H9 (cell line): ENCODE results near the gene NOTCH1. TPM values are rescaled to one million over a fixed set of nuclear protein-coding genes. Genes with fewer than 3 reads are reported as not detected.

Experiments used
- DNase-seq: peaks from one replicate; pipeline ENCODE4 v3.0.0-alpha.2; 2017
- H2AFZ ChIP-seq: one replicate; pipeline ENCODE4 v1.6.1; 2013; ENCODE audit warnings: mild to moderate bottlenecking, low read length, control low read depth, moderate library complexity
- H2AK5ac ChIP-seq: 2 replicates; pipeline ENCODE4 v1.6.1; 2013; ENCODE audit warnings: low read length, control low read depth, mixed read lengths; ENCODE audit not compliant: insufficient read length
- H2BK120ac ChIP-seq: one replicate; pipeline ENCODE4 v1.6.1; 2013; ENCODE audit warnings: low read depth, mild to moderate bottlenecking, low read length, control low read depth, inconsistent platforms; ENCODE audit not compliant: poor library complexity, severe bottlenecking
- H2BK12ac ChIP-seq: 2 replicates; pipeline ENCODE4 v1.6.1; 2013; ENCODE audit warnings: low read length, control low read depth, mixed read lengths, low read depth; ENCODE audit not compliant: insufficient read length
- H2BK15ac ChIP-seq: 2 replicates; pipeline ENCODE4 v1.6.1; 2013; ENCODE audit warnings: low read depth, low read length, control low read depth
- H2BK20ac ChIP-seq: one replicate; pipeline ENCODE4 v1.6.1; 2013; ENCODE audit warnings: low read depth, mild to moderate bottlenecking, low read length, control low read depth, inconsistent platforms; ENCODE audit not compliant: poor library complexity, severe bottlenecking
- H2BK5ac ChIP-seq: 2 replicates; pipeline ENCODE4 v1.6.1; 2013; ENCODE audit warnings: low read length, control low read depth, mixed read lengths; ENCODE audit not compliant: insufficient read length
- H3K14ac ChIP-seq: 2 replicates; pipeline ENCODE4 v1.6.1; 2013; ENCODE audit warnings: low read length, control low read depth; ENCODE audit not compliant: insufficient read depth
- H3K18ac ChIP-seq: 2 replicates; pipeline ENCODE4 v1.6.1; 2013; ENCODE audit warnings: low read depth, mild to moderate bottlenecking, mixed read lengths, low read length, control low read depth; ENCODE audit not compliant: insufficient read length
- H3K23ac ChIP-seq: 2 replicates; pipeline ENCODE4 v1.6.1; 2013; ENCODE audit warnings: low read length, control low read depth, mixed read lengths, low read depth; ENCODE audit not compliant: insufficient read length
- H3K23me2 ChIP-seq: 2 replicates; pipeline ENCODE4 v1.6.1; 2013; ENCODE audit warnings: low read depth, mild to moderate bottlenecking, mixed read lengths, low read length, control low read depth; ENCODE audit not compliant: insufficient read length, poor library complexity, severe bottlenecking
- H3K27ac ChIP-seq: 2 replicates; pipeline ENCODE4 v1.5.1; 2013; ENCODE audit warnings: low read length, control low read depth, mixed read lengths, low read depth; ENCODE audit not compliant: insufficient read length
- H3K27me3 ChIP-seq: 2 replicates; pipeline ENCODE4 v1.6.1; 2013; ENCODE audit warnings: low read length, control low read depth, inconsistent platforms; ENCODE audit not compliant: insufficient read depth
- H3K4ac ChIP-seq: 2 replicates; pipeline ENCODE4 v1.6.1; 2013; ENCODE audit warnings: low read depth, mild to moderate bottlenecking, control low read depth, inconsistent platforms, low read length, moderate library complexity
- H3K4me1 ChIP-seq: 2 replicates; pipeline ENCODE4 v1.6.1; 2013; ENCODE audit warnings: low read length, control low read depth, inconsistent platforms; ENCODE audit not compliant: insufficient read depth
- H3K4me2 ChIP-seq: 2 replicates; pipeline ENCODE4 v1.6.1; 2013; ENCODE audit warnings: low read length, control low read depth, mixed read lengths; ENCODE audit not compliant: insufficient read length, insufficient read depth
- H3K56ac ChIP-seq: 2 replicates; pipeline ENCODE4 v1.6.1; 2013; ENCODE audit warnings: low read depth, mild to moderate bottlenecking, mixed read lengths, low read length, control low read depth; ENCODE audit not compliant: insufficient read length
- H3K79me1 ChIP-seq: 2 replicates; pipeline ENCODE4 v1.6.1; 2013; ENCODE audit warnings: low read depth, mild to moderate bottlenecking, moderate library complexity, low read length, control low read depth, inconsistent platforms; ENCODE audit not compliant: insufficient read depth, poor library complexity, severe bottlenecking
- H3K79me2 ChIP-seq: 2 replicates; pipeline ENCODE4 v1.6.1; 2013; ENCODE audit warnings: low read length, control low read depth, inconsistent platforms; ENCODE audit not compliant: insufficient read depth
- H3K9ac ChIP-seq: 2 replicates; pipeline ENCODE4 v1.6.1; 2013; ENCODE audit warnings: low read length, control low read depth, mixed read lengths; ENCODE audit not compliant: insufficient read length; ENCODE audit errors: extremely low read depth
- H3K9me3 ChIP-seq: one replicate; pipeline ENCODE4 v1.6.1; 2013; ENCODE audit warnings: low read depth, low read length, inconsistent platforms; ENCODE audit not compliant: control insufficient read depth
- H3T11ph ChIP-seq: one replicate; pipeline ENCODE4 v1.6.1; 2013; ENCODE audit warnings: mild to moderate bottlenecking, low read length, control low read depth, inconsistent platforms
- H4K20me1 ChIP-seq: one replicate; pipeline ENCODE4 v1.6.1; 2013; ENCODE audit not compliant: control insufficient read depth, insufficient read length, insufficient read depth
- H4K5ac ChIP-seq: 2 replicates; pipeline ENCODE4 v1.6.1; 2013; ENCODE audit warnings: low read depth, mild to moderate bottlenecking, mixed read lengths, low read length, control low read depth; ENCODE audit not compliant: insufficient read length
- H4K8ac ChIP-seq: replicated peaks from 2 replicates; pipeline ENCODE4 v1.6.1; 2013; ENCODE audit warnings: low read length, control low read depth, mixed read lengths, low read depth; ENCODE audit not compliant: insufficient read length
- H4K91ac ChIP-seq: 2 replicates; pipeline ENCODE4 v1.6.1; 2013; ENCODE audit warnings: low read depth, mild to moderate bottlenecking, moderate library complexity, mixed read lengths, low read length, control low read depth; ENCODE audit not compliant: insufficient read length
- H3K27ac Mint-ChIP-seq, 3 experiments: 2 replicates in 2 of 3; 3 replicates in 1 of 3; pipeline ENCODE4 v1.8.0; 2020 to 2021; ENCODE audit warnings: mixed read lengths in 3 of 3, mild to moderate bottlenecking in 1 of 3, moderate library complexity in 1 of 3
- H3K27me3 Mint-ChIP-seq: 2 replicates; pipeline ENCODE4 v1.8.0; 2021; ENCODE audit warnings: low read depth, mild to moderate bottlenecking, moderate library complexity, mixed read lengths
- H3K36me3 Mint-ChIP-seq, 3 experiments: 2 replicates in 2 of 3; 3 replicates in 1 of 3; pipeline ENCODE4 v1.8.0; 2020 to 2021; ENCODE audit warnings: low read depth in 3 of 3, mixed read lengths in 3 of 3; ENCODE audit not compliant: insufficient read depth in 1 of 3
- H3K4me1 Mint-ChIP-seq, 2 experiments: 2 replicates each; pipeline ENCODE4 v1.8.0; 2020; ENCODE audit warnings: mixed read lengths in 2 of 2
- H3K4me3 Mint-ChIP-seq, 2 experiments: 2 replicates in 1 of 2; 3 replicates in 1 of 2; pipeline ENCODE4 v1.8.0; 2020 to 2021; ENCODE audit warnings: mild to moderate bottlenecking in 2 of 2, mixed read lengths in 2 of 2, moderate library complexity in 1 of 2
- H3K9me3 Mint-ChIP-seq, 2 experiments: 2 replicates in 1 of 2; 3 replicates in 1 of 2; pipeline ENCODE4 v1.8.0; 2020; ENCODE audit warnings: mild to moderate bottlenecking in 2 of 2, mixed read lengths in 2 of 2, moderate library complexity in 1 of 2
- CTCF ChIP-seq: fragments of 200-600 bp; sonication (generic); conservative IDR thresholded peaks from 3 replicates; pipeline ENCODE4 v1.8.0; 2021; ENCODE audit warnings: antibody characterized with exemption, mild to moderate bottlenecking
- WGBS: extraction: QIAGEN DNeasy Blood & Tissue Kit; methylation state at CpG from one replicate; pipeline ENCODE4 v1.1.7; 2013; ENCODE audit warnings: missing lambda C conversion rate, low lambda C conversion rate, mixed read lengths; ENCODE audit not compliant: insufficient read length; ENCODE audit errors: extremely low coverage; 5-methylcytosine and 5-hydroxymethylcytosine counted together
- total RNA-seq: library from RNA; stranded (reverse); gene quantifications from 2 replicates; pipeline ENCODE4 v1.2.1, GENCODE V29; 2021

The NOTCH1 gene
- total RNA-seq, 1 experiment from 2014 or later, result 71.6 TPM

- H3K9me3 Mint-ChIP-seq, result peaks cover 0 to under 1% of the 10 kb centered on the region in 2 experiments; a peak in 2 of 5 replicates
- Histone ChIP-seq H3T11ph (no peak overlapping the region), H2BK20ac (no peak overlapping the region), H3K14ac (no peak overlapping the region), H2BK12ac (no peak overlapping the region), H3K27ac (no peak overlapping the region), H2AFZ (no peak overlapping the region), H2AK5ac (no peak overlapping the region), H3K9ac (no peak overlapping the region), H2BK15ac (no peak overlapping the region), H4K5ac (no peak overlapping the region), H4K8ac (no peak overlapping the region), H3K4ac (no peak overlapping the region), H3K18ac (no peak overlapping the region), H3K79me2 (no peaks in the 10 kb centered on the region), H2BK120ac (no peak overlapping the region), H3K4me1 (no peaks in the 10 kb centered on the region; the same call in 1 of the 2 replicates), H3K56ac (no peak overlapping the region), H3K23me2 (no peaks in the 10 kb centered on the region), H3K27me3 (no peaks in the 10 kb centered on the region), H4K20me1 (no peaks in the 10 kb centered on the region), H4K91ac (no peak overlapping the region), H3K23ac (no peak overlapping the region), H2BK5ac (no peak overlapping the region), H3K79me1 (no peaks in the 10 kb centered on the region), H3K4me2 (no peak overlapping the region), H3K9me3 (no peaks in the 10 kb centered on the region)
- peaks cover 40 to 61% of the 10 kb centered on the region in 2 experiments for H3K4me1 Mint-ChIP-seq
- WGBS, result no CpG with 5 or more reads among the region's 22 CpGs
- no peak for TF ChIP-seq CTCF
- peaks cover 24% of the 10 kb centered on the region for H3K27me3 Mint-ChIP-seq
- DNase-seq, result no peak
- H3K27ac Mint-ChIP-seq, result peak overlapping the region in 1 of 3 experiments; percentile 58; a peak in 2 of 7 replicates
- peak overlapping the region in 1 of 2 experiments; percentile 26; a peak in 1 of 5 replicates for H3K4me3 Mint-ChIP-seq
- H3K36me3 Mint-ChIP-seq, result no peaks in the 10 kb centered on the region
These were observed 6.4 kb upstream of the NOTCH1 start for GRCh38 chr9:136552117-136552703.
